Pulmonary artery endothelial cell (primary cell): ENCODE results near the gene CBX4. TPM values are rescaled to one million over a fixed set of nuclear protein-coding genes. Genes with fewer than 3 reads are reported as not detected.
A peak's percentile ranks its signal among the peaks of the same experiment; 100 is the strongest.

ENCODE experiments used
- DNase-seq: peaks from one replicate; pipeline ENCODE4 v3.0.0-alpha.2; 2011; ENCODE audit warnings: low read depth, low spot score
- total RNA-seq: library from RNA; depleted of rRNA; stranded (reverse); fragments of >200 nt; gene quantifications from 2 replicates; pipeline ENCODE4 v1.2.3, GENCODE V29; 2014

Gene CBX4
- total RNA-seq = 7.6 and 8.4 TPM in 2 replicates

DNA sequence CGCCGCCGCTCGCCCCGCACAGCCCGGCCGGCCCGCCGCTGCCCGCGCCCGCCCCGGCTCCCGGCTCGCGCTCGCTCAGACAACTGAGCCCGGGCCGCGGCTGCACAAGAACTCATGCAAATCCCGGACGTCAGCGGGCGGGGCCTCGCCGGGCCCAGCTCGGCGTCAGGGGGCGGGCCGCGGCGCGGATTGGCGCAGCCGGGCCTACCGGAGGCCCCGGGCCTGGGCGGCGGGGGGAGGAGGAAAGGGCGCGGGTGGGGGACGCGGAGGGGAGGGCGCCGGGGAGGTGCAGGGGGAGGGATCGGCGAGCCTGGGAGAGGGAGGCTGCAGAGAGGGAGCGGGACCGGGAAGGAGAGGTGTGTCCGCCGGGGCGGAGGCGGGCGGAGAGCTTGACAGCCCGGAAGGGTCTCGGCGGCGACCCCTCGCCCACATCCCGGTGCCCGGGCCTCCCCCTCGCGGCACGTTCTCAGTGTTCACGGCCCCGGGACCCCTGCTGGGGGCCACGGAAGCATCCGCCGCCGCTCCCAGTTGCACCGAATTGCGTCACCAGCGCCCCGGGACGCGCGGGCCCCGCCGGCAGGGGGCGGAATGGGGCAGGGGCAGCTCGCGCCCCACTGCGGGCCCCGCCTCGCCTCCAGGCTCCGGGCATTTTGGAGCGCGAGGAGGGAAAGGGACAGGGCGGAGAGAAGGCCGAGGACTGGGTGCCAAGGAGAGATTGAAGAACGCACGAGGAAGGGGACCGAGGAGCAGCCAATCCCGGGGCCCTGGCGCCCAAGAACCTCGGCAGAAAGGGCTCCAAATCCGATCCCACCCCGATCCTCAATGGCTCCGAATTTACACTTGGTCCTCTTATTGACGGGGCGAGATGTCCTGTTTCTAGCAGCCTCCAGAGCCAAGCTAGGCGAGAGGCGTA lies at the start of gene CBX4:
TSS of gene CBX4 (minus strand) at position 85 of the 913 bp plus-strand sequence. CDS start 189 bp downstream, outside the sequence.
- peak; percentile 60 for DNase-seq

DNA sequence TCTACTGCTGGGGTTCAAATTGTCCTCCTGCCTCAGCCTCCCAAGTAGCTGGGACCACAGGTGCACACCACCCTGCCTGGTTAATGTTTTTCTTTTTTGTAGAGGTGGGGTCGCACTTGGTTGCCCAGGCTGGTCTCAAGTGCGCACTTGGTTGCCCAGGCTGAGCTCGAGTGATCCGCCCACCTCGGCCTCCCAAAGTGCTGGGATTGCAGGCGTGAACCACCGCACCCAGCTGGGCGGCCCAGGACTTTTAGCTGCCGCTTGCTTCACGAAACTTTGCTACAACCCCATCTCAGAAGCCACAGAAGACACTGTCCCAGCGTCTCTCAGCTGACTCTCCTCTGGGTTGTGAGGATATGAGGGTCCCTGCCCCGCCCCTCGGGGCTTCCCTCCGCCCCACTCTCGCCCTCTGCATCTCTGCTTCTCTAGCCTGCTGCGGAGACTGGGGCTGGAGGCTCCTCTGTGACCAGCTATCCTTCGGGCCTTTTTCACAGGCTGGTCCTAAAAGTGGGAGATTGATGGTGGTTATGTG lies 48.8 kb upstream of the CBX4 start:
- no peak for DNase-seq

DNA sequence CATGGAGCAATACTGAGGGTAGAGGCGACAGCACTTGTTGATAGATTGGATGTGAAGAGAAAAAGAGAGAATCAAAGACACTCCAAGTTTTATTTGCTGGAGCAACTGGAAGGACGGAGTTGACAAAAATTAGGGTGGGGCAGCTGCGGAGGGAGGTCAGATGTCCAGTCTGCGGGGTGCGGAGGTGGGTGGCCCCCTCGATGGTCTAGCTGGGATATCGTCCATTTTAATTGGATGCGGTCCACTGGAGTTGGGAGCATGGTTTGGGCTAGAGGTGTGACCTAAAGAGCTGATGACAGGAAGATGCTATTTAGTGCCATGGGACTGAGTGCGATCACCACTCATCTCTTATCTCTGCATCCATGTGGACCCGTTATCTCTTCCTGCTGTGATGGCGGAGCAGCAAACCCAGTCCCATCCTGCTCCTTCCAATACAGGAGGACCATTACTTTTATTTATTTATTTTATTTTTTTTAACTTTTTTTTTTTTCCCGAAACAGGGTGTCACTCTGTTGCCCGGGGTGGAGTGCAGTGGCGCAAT lies 48.3 kb upstream of the CBX4 start:
- no peak for DNase-seq

DNA sequence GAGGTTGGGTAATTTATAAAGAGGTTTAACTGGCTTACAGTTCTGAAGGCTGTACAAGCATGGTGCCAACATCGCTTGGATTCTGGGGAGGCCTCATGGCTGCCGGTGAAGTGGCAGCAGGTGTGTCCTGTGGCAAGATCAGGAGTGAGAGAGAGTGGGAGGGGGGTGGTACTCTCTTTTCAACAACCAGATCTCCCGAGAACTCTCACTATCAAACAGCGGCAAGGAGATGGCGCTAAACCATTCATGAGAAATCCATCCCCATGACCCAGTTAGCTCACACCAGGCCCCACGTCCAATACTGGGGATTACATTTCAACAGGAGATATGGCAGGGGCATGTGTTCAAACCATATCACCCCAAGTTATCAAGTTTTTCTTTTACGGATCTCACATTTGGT lies 44.0 kb upstream of the CBX4 start:
- DNase-seq = no peak

DNA sequence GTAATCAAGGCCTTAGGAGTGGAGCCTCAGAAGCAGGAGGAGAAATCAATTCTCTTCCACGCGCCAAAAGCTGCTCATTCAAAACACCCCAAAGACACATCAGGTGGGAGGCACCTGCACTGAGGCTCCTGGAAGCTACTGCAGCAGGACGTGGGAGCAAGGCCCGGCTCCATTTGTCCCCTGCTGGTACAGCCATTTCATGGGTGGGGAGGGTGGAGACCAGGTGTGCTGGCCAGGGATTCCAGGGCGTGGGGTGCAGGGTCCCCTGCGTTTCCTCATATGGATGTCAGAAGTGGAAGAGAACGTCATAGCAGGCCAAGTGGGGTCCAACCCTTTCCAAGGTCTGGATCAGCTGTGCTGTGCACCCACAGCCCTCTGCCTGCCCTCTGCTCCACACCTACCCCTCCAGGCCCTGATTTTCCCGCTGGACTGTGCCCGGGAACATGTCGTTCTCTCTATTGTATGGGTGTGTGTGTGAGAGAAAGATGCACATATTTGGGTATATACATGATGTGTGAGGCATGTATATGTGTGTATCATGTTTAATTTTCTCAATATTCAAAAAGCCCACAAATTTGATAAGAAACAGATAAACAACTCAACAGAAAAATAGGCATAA lies 39.2 kb upstream of the CBX4 start:
- DNase-seq = no peak

DNA sequence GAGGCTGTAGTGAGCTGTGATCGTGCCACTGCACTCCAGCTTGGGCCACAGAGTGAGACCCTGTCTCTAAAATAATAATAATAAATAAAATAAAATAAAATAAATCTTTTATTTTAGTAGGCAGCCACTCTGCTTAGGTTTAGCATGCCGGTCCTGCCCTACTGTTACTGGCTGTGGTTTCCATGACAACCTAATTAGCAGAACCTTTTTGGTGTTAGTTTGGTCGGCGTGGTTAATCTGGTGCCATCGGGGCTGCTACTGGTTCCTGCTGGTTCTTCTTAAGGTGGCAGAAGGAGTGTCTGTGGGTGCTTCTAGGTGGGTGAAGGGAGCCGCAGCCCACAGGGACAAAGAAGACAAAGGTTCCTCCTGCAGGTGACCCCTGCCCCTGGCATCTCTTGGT lies 37.8 kb upstream of the CBX4 start:
- DNase-seq = no peak

DNA sequence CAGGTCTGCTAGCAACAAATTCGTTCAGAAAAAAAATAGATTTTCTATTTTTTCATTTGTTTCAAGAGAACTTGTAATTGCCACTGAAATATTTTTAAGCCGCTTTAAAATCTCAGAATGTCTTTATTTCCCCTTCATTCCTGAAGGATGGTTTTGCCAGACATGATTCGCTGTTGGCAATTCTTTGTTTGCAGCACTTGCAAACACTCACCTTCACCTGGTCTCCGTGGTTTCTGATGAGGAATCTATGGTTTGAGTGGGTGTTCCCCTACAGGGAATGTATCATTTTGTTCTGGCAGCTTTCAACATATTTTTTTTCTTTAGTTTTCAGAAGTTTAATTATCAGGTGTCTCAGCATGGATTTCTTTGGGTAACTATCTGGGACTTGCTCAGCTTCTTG lies 36.3 kb upstream of the CBX4 start:
- no peak for DNase-seq

DNA sequence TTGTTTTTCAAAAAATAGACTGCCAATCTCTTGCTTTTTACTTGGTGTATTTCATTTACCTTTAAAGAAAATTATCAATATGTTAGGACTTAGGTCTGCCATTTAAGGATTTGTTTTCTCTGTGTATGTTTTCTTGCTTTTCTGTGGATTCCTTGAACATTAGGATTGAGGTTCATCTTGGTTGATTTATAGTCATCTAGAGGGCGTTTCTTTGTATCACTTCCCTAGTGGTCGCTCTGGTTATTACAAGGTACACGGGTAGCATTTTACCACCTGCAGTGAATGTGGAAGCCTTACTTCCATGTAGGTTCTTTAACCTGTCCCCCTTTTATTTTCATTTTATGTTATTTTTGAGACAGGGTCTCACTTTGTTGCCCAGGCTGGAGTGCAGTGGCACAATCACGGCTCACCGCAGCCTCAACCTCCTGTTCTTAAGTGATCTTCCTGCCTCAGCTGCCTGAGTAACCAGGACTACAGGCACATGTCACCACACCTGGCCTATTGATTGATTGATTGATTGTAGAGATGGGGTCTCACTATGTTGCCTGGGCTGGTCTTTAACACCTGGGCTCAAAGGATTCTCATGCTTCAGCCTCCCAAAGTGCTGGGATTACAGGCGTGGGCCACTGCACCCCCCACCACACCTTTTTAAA lies 35.2 kb upstream of the CBX4 start:
- no peak for DNase-seq

DNA sequence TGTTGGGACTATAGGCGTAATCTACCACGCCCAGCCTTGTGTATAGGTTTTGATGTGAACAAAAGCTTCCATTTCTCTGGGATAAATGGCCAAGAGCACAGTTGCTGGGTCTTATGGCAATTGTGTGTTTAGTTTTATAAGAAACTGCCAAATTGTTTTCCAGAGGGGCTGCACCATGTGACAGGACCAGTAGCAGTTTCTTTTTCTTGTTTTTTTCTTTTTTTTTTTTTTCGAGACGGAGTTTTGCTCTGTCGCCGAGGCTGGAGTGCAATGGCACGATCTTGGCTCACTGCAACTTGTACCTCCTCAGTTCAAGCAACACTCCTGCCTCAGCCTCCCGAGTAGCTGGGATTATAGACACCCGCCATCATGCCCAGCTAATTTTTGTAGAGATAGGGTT lies 34.3 kb upstream of the CBX4 start:
- DNase-seq = no peak

DNA sequence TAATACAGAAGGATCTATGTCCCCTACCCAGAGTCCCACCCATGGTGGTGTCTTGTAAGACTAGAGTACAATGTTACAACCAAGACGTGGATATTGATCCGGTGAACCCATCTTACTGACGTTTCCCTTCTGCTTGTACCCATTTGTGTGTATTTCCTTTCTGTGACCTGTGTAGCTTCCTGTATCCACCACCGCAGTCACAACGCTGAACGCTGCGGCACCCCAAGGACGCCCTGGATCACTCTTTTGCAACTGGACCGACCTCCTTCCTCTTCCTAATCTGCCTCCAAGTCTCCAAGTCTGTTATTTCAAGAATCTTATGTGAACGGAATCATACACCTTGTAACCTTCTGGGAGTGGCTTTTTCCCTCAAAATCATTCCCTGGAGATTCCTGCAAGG lies 33.5 kb upstream of the CBX4 start:
- no peak for DNase-seq

DNA sequence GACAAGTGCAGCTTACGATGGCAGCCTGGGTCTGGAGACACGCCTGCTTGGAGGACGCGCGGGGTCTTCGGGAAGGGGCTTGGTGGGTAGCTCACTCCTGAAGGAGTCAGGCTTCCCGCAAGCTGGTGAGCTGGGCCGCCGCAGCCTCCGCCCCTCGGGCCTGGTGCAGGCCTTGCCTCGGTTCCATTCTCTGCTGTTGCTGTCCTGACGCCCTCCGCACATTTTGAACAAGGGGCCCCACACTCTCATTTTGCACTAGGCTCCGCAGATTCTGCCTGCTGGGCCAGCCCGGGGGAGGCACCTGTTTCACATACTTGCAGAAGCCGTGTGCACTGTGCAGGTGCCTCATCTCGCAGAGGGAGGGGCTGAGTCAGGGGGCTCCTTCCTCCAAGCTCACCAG lies 31.9 kb upstream of the CBX4 start:
- DNase-seq = no peak

DNA sequence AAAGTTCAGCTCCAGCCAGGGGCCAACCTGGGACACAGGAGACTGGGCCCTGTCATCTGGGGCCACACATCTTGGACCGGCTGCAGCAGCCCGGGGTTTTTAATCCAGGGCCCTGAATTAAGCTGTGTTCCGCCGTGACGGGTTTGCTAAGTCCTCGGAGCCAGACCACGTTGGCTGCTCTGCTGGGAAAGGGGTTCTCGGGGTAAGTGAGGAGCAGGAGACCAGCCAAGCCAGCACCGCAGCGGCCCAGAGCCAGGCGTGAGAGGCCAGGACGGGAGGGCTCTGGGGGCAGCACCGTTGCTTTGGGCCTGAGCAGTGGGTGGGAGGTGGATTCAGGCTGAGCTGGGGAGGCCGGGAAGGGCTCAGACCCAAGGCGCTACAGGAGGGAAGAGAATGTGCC lies 31.3 kb upstream of the CBX4 start:
- DNase-seq = no peak

DNA sequence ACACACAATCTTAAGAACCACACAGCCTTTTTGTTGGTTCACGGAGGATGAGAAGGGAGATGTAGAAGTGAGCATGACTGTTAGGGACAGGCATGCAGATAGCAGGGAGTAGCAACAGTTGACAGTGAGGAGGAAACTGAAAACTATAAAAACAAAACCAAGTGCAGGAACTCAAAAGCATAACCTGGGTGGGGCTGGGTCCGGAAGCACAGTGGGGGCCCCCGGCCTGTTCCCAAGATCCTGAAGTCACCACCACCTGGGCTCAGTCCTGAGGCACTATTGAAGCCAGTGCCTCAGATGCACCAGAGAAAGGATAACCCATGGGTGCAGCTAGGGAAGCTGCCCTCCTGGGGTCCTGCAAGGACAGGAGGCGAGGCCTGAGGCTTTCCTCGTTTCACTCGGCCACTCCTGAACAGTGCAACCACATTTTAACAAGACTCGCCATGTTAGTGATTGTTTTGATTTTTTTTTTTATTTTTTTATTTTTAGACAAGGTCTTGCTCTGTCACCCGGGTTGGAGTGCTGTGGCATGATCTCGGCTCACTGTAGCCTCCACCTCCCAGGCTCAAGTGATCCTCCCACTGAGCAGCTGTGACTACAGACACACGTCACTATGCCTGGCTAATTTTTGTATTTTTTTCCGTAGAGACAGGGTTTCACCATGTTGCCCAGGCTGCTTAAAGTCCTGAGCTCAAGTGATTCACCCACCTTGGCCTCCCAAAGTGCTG lies 27.7 kb upstream of the CBX4 start:
- DNase-seq = no peak

DNA sequence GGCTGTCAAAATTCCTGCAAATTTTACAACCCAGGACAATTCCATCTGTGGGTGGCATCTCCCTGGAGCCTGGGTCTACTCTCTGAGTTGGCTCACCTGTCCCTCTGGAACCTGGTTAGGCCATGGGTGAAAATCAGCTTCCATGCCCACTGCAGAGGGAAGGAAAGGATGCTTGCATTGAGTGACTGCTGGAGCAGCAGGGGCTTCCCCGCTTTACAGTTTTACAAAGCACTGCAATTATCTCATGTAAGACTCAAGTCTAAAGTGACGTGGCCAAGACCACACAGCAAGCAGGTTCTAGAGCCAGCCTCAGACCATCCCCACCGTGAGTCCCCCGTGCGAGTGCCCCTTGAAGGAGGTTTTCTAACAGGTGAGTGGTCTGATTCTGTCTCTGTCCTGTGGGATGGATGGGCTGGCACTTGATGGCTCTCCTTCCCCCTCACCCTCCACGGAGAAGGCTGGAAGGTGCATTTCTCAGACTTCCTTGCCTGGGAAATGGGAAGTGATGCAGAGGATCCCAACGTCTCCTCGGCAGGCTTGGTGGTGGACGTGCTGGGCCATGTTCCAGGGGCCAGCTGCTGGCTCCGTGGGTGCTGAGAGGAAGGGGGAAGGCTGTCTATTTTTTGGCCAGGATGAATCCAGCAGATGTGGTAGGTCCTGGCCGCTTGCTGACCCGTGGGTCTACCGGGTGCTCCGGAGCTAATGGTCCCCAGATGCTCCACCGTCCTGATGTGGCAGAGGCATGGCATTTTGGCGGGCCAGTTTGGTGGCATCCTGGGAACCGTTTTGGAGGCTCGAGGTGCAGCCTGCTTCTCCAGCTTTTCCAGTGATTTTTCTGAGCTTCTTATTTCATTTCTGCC lies 26.3 kb upstream of the CBX4 start:
- no peak for DNase-seq

DNA sequence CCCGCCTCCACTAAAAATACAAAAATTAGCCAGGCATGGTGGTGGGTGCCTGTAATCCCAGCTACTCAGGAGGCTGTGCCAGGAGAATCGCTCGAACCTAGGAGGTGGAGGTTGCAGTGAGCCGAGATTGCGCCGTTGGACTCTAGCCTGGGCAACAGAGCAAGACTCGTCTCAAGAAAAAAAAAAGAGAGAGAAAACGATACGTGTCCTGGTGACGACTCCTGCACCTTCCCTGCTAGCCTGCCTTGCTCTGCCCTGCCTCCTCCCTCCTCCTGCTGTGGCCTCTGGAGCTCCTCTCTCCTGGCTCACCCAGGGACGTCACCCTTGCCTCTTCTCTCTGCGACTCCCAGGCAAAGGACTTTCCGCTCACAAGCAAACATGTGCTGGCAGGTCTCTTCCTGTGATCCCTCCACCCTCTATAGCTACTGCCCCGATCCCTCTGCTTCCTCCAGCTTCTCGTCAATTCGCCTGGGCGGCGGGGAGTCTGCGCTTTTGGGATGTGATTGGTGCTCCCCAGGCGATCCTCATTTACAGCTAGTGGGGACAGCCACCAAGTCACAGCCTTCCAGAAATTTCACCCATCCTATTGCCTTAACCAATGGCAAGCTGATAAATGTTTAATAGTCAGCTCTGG lies 25.5 kb upstream of the CBX4 start:
- DNase-seq = no peak

DNA sequence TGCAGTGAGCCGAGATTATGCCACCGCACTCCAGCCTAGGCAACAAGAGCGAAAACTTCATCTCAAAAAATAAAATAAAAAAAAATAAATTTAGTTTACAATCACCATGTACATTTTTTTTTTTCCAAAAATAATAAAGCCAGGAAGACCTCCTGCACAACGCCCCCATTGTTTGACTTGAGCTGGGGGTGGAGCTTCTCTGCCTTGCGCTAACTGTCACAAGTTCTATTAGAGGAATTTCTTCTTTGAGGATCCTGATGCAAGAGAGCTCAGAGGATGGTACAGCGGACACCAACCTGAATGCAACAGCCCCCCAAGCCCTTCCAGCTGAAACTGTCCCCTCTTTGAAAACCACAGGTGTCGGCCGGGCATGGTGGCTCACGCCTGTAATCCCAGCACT lies 24.9 kb upstream of the CBX4 start:
- no peak for DNase-seq

DNA sequence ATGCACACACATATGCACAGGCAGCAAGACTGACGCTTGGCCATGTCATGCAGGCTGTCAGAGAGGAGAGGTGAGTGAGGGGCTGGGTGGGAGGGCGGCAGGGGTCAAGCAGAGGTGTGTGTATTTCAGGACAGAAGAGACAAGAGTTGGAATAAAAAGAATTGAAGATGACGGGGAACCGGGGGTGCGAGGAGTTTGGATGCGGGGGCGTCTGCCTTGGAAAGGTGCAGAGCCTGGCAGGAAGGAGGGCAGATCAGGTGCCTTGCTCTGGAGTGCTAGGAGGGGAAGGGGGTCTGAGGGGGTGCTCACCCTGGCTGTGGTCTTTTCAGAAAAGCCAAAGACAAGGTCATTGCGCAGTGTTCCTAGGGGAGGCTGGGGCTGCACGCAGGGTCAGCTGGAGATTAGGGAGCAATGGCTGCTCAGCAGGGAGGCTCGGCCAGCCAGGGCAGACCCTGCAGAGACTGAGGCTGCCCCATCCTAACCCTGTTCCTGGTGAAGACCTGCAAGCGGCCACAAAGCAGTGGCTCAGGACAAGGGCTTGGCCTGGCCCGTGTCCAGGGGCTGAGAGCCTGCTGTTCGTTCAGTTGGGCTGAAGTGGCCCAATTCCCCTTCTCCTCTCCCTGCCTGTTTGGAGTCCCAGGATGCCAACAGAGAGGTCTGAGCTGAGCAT lies 23.7 kb upstream of the CBX4 start:
- DNase-seq = no peak

DNA sequence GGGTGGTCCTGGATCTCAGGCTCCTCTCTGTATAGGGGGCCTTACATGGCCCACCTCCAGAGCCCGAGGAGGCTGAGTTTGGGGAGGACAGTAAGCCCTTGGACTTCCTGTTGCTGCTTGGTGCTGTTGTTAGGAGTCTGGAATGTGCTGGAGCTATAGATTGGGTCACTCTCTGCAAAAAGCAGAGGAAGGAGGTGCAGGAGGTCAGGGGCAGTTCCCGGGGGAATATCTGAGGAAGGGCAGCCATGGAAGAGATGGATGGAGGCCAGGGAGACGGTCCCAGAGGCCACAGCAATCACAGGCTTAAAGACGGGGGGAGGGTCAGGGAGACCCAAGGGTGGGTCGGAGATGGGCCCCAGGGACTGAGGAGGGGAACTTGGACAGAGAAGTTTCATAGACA lies 23.0 kb upstream of the CBX4 start:
- no peak for DNase-seq
